Right atrium auricular region (tissue), 2 donors: ENCODE measurements around the gene CPPED1. TPM values are rescaled to one million over a fixed set of nuclear protein-coding genes. Genes with fewer than 3 reads are reported as not detected.

Source experiments
- DNase-seq: peaks from one replicate; pipeline ENCODE4 v3.0.0-alpha.2; 2019; ENCODE audit warnings: low spot score
- H3K27ac ChIP-seq, 2 donors: fragments of 200-600 bp; sonication (generic); 1 replicate in 1 of 2; 2 replicates in 1 of 2; pipeline ENCODE4 v1.5.1; 2016 to 2019
- H3K27me3 ChIP-seq, 2 donors: fragments of 200-600 bp; sonication (generic); one replicate each; pipeline versions ENCODE4 v1.5.1 to v1.6.0; 2017 to 2019
- H3K36me3 ChIP-seq: fragments of 200-600 bp; sonication (generic); one replicate; pipeline ENCODE4 v1.5.1; 2016
- H3K4me1 ChIP-seq, 2 donors: fragments of 200-600 bp; sonication (generic); one replicate each; pipeline versions ENCODE4 v1.5.1 to v1.6.0; 2017 to 2019
- H3K4me3 ChIP-seq, 2 donors: fragments of 200-600 bp; sonication (generic); 1 replicate in 1 of 2; 2 replicates in 1 of 2; pipeline ENCODE4 v1.5.1; 2017 to 2019; ENCODE audit warnings: mild to moderate bottlenecking in 1 of 2, moderate library complexity in 1 of 2
- H3K9me3 ChIP-seq, 2 donors: fragments of 200-600 bp; sonication (generic); one replicate each; pipeline ENCODE4 v1.5.1; 2019
- total RNA-seq, 2 donors: library from RNA; depleted of rRNA; stranded (reverse); fragments of >200 nt; gene quantifications; one replicate each; pipeline ENCODE4 v1.1.0, GENCODE V29; 2016
- TF ChIP-seq, protein P1 (sequence below), 2 donors: fragments of 200-600 bp; sonication (generic); IDR thresholded peaks; one replicate each; pipeline ENCODE4 v1.5.1; 2019; ENCODE audit warnings: antibody characterized with exemption in 2 of 2

CPPED1 gene
- total RNA-seq, 2 donors from 2014 or later = 5.9 to 6.4 TPM

DNA sequence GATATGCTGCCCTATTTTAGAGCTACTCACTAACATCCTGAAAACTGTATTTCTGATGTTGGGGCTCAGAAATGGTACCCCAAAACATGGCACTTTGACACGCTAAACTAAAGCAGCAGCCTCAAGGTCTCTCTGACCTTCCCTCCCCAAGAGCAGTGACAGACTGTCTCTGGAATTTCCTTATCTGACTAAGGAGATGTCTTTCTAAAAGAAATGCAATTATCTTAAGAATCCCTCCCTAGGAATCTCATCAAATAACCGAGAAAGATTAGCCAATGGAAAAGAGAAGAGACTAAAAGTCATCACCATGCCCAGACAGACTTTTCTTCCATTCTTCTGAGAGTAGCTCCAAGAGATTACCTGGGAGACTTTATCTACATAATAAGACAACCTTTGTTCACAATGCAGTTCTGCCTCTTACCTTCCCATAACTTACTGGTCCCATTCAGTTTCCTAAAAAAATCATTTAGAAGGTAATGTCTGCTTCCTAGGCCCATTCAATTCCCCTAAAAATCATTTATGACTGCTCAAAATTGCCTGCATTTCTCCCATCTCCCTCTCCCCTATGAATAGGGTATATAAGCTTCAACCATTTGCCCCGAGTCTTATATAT lies 123.9 kb downstream of the CPPED1 start:
- Histone ChIP-seq H3K36me3 (no peaks in the 10 kb centered on the region), H3K27ac (no peak overlapping the region), H3K27me3 (no peaks in the 10 kb centered on the region), H3K4me3 (no peak overlapping the region), H3K9me3 (peaks cover 0 to 8% of the 10 kb centered on the region in 2 donors), H3K4me1 (no peaks in the 10 kb centered on the region)
- DNase-seq = no peak
- TF ChIP-seq, protein P1, sequence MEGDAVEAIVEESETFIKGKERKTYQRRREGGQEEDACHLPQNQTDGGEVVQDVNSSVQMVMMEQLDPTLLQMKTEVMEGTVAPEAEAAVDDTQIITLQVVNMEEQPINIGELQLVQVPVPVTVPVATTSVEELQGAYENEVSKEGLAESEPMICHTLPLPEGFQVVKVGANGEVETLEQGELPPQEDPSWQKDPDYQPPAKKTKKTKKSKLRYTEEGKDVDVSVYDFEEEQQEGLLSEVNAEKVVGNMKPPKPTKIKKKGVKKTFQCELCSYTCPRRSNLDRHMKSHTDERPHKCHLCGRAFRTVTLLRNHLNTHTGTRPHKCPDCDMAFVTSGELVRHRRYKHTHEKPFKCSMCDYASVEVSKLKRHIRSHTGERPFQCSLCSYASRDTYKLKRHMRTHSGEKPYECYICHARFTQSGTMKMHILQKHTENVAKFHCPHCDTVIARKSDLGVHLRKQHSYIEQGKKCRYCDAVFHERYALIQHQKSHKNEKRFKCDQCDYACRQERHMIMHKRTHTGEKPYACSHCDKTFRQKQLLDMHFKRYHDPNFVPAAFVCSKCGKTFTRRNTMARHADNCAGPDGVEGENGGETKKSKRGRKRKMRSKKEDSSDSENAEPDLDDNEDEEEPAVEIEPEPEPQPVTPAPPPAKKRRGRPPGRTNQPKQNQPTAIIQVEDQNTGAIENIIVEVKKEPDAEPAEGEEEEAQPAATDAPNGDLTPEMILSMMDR (IDR thresholded peaks at IDR 0.05) = no peak

DNA sequence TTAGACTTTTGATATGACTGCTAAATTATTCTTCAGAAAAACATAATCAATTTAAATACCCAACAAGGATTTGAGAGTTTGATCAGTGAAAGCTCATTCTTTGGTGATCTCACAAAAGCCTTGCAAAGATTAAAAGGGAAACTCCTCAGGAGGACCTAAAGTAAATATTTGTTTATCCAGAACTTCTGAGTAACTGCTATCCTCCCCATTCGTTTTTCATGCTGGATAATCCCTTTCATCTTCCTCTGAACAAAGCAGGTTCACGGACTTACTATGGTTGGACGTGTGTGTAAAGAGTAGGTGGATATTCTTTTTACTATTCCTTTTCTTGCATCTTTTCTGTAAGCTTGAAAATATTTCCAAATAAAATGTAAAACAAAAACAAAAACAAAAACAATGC lies 124.7 kb downstream of the CPPED1 start:
- TF ChIP-seq, protein P1 (IDR thresholded peaks at IDR 0.05) = no peak
- no peak for DNase-seq
- Histone ChIP-seq H3K27ac (no peak overlapping the region), H3K36me3 (no peaks in the 10 kb centered on the region), H3K4me3 (no peak overlapping the region), H3K4me1 (no peaks in the 10 kb centered on the region), H3K9me3 (peaks cover 0 to 8% of the 10 kb centered on the region in 2 donors), H3K27me3 (no peaks in the 10 kb centered on the region)

DNA sequence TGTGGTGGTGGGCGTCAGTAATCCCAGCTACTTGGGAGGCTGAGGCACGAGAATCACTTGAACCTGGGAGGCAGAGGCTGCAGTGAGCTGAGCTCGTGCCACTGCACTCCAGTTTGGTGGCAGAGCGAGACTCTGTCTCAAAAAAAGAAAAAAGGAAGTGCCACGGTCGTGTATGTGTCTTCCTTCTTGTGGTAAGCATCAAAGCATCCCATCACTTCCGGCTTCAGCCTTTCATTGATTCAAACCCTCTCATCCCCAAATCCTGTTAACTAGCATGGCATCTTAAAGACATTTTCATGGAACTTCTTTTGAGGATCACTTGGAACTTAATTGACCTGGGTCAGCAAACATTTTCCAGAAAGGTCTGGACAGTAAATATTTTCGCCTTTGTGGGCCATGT lies 126.2 kb downstream of the CPPED1 start:
- H3K36me3 ChIP-seq = no peaks in the 10 kb centered on the region
- no peak overlapping the region for H3K27ac ChIP-seq
- DNase-seq = no peak
- H3K9me3 ChIP-seq = peaks cover 0 to 8% of the 10 kb centered on the region in 2 donors
- H3K27me3 ChIP-seq = no peaks in the 10 kb centered on the region
- no peaks in the 10 kb centered on the region for H3K4me1 ChIP-seq
- no peak overlapping the region for H3K4me3 ChIP-seq
- TF ChIP-seq, protein P1 (IDR thresholded peaks at IDR 0.05) = no peak

DNA sequence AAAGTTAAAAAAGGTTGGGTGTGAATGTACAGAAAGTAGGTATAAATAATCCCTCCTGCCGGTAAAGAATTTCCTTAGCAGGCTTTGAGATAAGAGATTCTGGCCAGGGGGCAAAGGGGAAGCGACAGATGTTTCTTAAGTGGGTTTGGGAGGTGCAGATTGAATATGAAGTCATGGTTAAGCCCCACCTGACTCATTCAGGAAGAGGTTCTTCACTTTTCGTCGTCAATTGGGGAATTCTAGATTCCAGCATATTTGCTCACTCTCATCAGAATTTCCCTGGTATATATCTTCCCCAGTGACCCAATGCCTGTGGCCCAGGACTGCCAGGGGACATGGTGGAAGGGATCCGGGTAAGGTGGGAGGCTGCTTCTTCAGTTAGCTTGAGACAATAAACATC lies 127.8 kb downstream of the CPPED1 start:
- H3K36me3 ChIP-seq = no peaks in the 10 kb centered on the region
- TF ChIP-seq, protein P1 (IDR thresholded peaks at IDR 0.05) = no peak
- H3K4me3 ChIP-seq = no peak overlapping the region
- DNase-seq = no peak
- H3K27me3 ChIP-seq = no peaks in the 10 kb centered on the region
- H3K4me1 ChIP-seq = no peaks in the 10 kb centered on the region
- peaks cover 0 to 8% of the 10 kb centered on the region in 2 donors for H3K9me3 ChIP-seq
- no peak overlapping the region for H3K27ac ChIP-seq

DNA sequence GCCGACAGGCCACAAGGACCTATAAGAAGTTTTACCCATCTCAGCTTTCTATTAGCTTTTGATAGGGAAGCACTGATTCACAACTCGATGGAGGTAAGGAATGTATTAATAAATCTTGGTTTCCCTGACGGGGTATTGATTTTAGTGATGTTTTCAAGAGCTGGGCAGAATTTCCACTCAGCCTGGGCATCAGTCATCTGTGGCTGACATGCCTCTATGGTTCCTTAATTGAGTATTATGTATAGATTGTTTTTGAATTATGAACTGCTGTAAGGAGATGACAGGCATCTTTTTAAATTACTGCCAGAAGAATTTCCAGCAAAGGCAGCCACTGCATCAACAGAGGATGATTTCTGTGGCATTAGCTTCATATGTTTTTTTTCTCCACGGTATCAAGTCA lies 128.6 kb downstream of the CPPED1 start:
- Histone ChIP-seq H3K27me3 (no peaks in the 10 kb centered on the region), H3K36me3 (no peaks in the 10 kb centered on the region), H3K4me1 (no peaks in the 10 kb centered on the region), H3K9me3 (peaks cover 0 to 8% of the 10 kb centered on the region in 2 donors), H3K27ac (no peak overlapping the region), H3K4me3 (no peak overlapping the region)
- no peak for DNase-seq
- TF ChIP-seq, protein P1 (IDR thresholded peaks at IDR 0.05) = no peak

DNA sequence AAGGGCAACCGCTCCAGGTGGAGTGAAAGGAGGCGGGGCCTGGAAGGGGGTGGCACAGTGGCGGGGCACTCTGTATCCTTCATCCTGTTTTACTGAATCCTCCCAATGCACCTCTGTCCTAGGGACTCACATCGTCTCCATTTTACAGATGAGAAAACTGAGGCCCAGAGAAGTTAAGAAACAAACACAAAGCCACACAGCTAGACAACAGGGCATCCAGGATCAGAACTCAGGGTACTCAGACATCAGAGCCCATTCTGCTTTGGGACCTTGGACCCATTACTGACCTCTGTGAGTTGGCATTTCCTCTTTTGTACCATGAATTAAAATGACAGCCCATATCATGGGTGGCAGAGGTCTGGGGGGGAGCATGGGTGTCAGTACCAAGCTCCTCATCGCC lies 129.2 kb downstream of the CPPED1 start:
- Histone ChIP-seq H3K4me1 (no peaks in the 10 kb centered on the region), H3K9me3 (peaks cover 0 to 13% of the 10 kb centered on the region in 2 donors), H3K27me3 (no peaks in the 10 kb centered on the region), H3K36me3 (no peaks in the 10 kb centered on the region), H3K27ac (no peak overlapping the region), H3K4me3 (no peak overlapping the region)
- TF ChIP-seq, protein P1 (IDR thresholded peaks at IDR 0.05) = no peak
- no peak for DNase-seq
